ENCODE results near the gene SORT1. TPM values are rescaled to one million over a fixed set of nuclear protein-coding genes. Genes with fewer than 3 reads are reported as not detected.

Gene SORT1
- polyA plus RNA-seq, 1 experiment, result 38.6 TPM

- no peaks in the 10 kb centered on the region for H3K27me3 ChIP-seq (ENCODE audit: control insufficient read depth, insufficient read depth, low read length)
- no peak for DNase-seq (ENCODE audit: low read depth)
- ChIA-PET POLR2A (no interaction called here), CTCF (interaction anchor here (0.6 to 1.1 kb wide), 4 partner anchors 8 to 217 kb away, joined by 3 to 5 read pairs (median 4); partner anchors contain the start of gene MYBPHL)
- no peak for TF ChIP-seq CTCF (IDR thresholded peaks at IDR 0.05; ENCODE audit: insufficient read depth, low read depth, low read length)
- H3K4me3 ChIP-seq (ENCODE audit: low read depth, low read length), result no peak overlapping the region
- peaks cover 4% of the 10 kb centered on the region for H3K36me3 ChIP-seq (ENCODE audit: control insufficient read depth, insufficient read depth, low read length)
Measured at GRCh38 chr1:109315288-109315687, 82.4 kb downstream of the SORT1 start.

GRCh38 chr1:109314795-109315194 lies 82.9 kb downstream of the SORT1 start:
- no peak for TF ChIP-seq CTCF (IDR thresholded peaks at IDR 0.05; ENCODE audit: insufficient read depth, low read depth, low read length)
- CTCF ChIA-PET, result interaction anchor here (0.6 kb wide), 1 partner anchor 36 kb away, joined by 4 read pairs; no protein-coding TSS in a partner anchor

GRCh38 chr1:109312978-109313775 lies 84.5 kb downstream of the SORT1 start:
- no peak for TF ChIP-seq CTCF (IDR thresholded peaks at IDR 0.05; ENCODE audit: insufficient read depth, low read depth, low read length)
- DNase-seq (ENCODE audit: low read depth), result no peak
- Histone ChIP-seq H3K36me3 (ENCODE audit: control insufficient read depth, insufficient read depth, low read length) (peaks cover 3% of the 10 kb centered on the region), H3K4me3 (ENCODE audit: low read depth, low read length) (no peak overlapping the region), H3K27me3 (ENCODE audit: control insufficient read depth, insufficient read depth, low read length) (no peaks in the 10 kb centered on the region)
- CTCF ChIA-PET, result interaction anchor here (0.7 to 1.4 kb wide), 3 partner anchors 9 to 108 kb away, joined by 3 to 7 read pairs (median 3); no protein-coding TSS in a partner anchor
- POLR2A ChIA-PET, result no interaction called here

More at GRCh38 chr1:109314795-109315194, 82.9 kb downstream of the SORT1 start:
- H3K27me3 ChIP-seq (ENCODE audit: control insufficient read depth, insufficient read depth, low read length), result no peaks in the 10 kb centered on the region
- no peak overlapping the region for H3K4me3 ChIP-seq (ENCODE audit: low read depth, low read length)
- H3K36me3 ChIP-seq (ENCODE audit: control insufficient read depth, insufficient read depth, low read length), result peaks cover 3% of the 10 kb centered on the region
- POLR2A ChIA-PET, result no interaction called here
- no peak for DNase-seq (ENCODE audit: low read depth)

- no peak for TF ChIP-seq CTCF (IDR thresholded peaks at IDR 0.05; ENCODE audit: insufficient read depth, low read depth, low read length)
- CTCF ChIA-PET, result interaction anchor here (1.0 to 1.4 kb wide), 2 partner anchors 8 to 85 kb away, joined by 3 read pairs; partner anchors contain the start of gene SORT1
- H3K4me3 ChIP-seq (ENCODE audit: low read depth, low read length), result no peak overlapping the region
- POLR2A ChIA-PET, result no interaction called here
- H3K27me3 ChIP-seq (ENCODE audit: control insufficient read depth, insufficient read depth, low read length), result no peaks in the 10 kb centered on the region
- peaks cover 3% of the 10 kb centered on the region for H3K36me3 ChIP-seq (ENCODE audit: control insufficient read depth, insufficient read depth, low read length)
- no peak for DNase-seq (ENCODE audit: low read depth)
Measured at GRCh38 chr1:109312246-109312645, 85.5 kb downstream of the SORT1 start.

- TF ChIP-seq CTCF (IDR thresholded peaks at IDR 0.05; ENCODE audit: insufficient read depth, low read depth, low read length), result no peak
- Histone ChIP-seq H3K4me3 (ENCODE audit: low read depth, low read length) (no peak overlapping the region), H3K36me3 (ENCODE audit: control insufficient read depth, insufficient read depth, low read length) (no peaks in the 10 kb centered on the region; the same call in 1 of the 2 replicates), H3K27me3 (ENCODE audit: control insufficient read depth, insufficient read depth, low read length) (no peaks in the 10 kb centered on the region)
- no peak for DNase-seq (ENCODE audit: low read depth)
- CTCF ChIA-PET, result interaction anchor here (0.6 to 1.2 kb wide), 2 partner anchors 206 to 237 kb away, joined by 3 read pairs; no protein-coding TSS in a partner anchor
- POLR2A ChIA-PET, result no interaction called here
Measured at GRCh38 chr1:109309347-109309746, 88.4 kb downstream of the SORT1 start.

Data from BJ (cell line).